GM21390 (cell line): ENCODE results near the gene HNF1B.
A peak's percentile ranks its signal among the peaks of the same experiment; 100 is the strongest.
"Not testable (repeated sequence)": the region's sequence is repeated elsewhere in the genome, so short reads cannot be mapped to it uniquely, and the experiment has no call there.

Source experiments
- ATAC-seq: cut with Tn5 transposase; IDR thresholded peaks from one replicate; pipeline ENCODE4 v1.9.1; 2021; ENCODE audit not compliant: unreplicated experiment

HNF1B gene, protein sequence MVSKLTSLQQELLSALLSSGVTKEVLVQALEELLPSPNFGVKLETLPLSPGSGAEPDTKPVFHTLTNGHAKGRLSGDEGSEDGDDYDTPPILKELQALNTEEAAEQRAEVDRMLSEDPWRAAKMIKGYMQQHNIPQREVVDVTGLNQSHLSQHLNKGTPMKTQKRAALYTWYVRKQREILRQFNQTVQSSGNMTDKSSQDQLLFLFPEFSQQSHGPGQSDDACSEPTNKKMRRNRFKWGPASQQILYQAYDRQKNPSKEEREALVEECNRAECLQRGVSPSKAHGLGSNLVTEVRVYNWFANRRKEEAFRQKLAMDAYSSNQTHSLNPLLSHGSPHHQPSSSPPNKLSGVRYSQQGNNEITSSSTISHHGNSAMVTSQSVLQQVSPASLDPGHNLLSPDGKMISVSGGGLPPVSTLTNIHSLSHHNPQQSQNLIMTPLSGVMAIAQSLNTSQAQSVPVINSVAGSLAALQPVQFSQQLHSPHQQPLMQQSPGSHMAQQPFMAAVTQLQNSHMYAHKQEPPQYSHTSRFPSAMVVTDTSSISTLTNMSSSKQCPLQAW

DNA sequence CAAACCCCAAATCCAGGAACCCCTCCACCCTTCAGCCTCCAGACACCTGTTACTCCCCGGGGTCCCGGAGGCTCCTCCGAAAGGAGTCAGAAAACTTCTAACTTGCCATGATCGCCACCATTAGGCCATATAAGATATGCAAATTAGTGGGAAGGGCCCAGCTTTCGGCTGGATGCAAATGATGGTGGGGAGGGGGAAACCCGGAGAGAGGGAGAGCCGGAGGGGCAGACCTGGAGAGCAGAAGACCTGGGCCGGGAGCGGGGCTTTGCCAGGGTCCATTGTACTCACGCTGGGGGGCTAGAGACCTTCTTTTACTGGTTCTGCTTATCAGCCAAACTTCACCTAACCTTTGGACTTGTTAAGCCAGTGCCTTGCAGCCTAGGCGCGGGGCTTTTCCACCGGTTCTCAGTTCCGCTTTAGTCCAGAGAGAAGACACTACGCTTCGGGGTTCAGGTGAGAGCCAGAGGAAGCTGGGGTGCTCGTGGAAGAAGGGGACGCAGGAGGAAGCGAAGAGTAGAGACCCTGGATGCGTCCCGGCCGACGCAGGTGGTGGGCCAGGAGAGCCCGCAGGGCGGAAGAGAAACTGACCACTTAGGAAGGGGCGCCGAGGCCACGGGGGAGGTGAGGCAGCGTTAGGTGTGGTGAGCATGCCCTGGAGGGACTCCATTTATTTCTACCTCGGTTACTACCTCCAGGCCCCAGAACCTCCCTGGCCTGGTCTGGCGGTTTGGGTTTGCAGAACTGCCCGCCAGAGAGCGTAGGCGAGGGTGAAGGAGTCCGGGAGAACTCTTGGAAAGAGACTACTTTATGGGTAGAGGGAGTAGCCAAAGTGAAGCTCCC is at the start of gene HNF1B:
Gene HNF1B (minus strand): TSS at position 99 of the 840 bp plus-strand sequence. CDS start 175 bp downstream, outside the sequence.
- ATAC-seq: peak; percentile 39

DNA sequence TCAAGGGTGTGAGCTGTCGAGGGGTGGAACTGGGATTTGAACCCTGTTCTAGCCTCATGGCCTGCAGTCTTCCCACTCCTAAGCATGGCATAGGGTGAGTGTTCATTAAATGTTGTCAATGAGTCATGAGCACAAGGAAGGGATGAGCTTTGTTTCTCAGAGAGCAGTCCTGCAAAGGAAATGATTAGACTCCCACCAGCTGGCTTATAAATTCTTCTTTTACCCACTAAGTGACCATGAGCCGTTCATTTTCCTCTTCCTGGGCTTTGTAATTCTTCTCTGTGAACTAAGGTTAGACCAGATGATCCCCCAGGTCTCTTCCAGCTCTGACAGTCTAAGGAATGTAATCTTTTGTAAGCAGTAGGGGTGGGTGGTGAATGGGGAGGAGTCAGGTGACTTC is 47.9 kb upstream of the HNF1B start:
- no peak for ATAC-seq

DNA sequence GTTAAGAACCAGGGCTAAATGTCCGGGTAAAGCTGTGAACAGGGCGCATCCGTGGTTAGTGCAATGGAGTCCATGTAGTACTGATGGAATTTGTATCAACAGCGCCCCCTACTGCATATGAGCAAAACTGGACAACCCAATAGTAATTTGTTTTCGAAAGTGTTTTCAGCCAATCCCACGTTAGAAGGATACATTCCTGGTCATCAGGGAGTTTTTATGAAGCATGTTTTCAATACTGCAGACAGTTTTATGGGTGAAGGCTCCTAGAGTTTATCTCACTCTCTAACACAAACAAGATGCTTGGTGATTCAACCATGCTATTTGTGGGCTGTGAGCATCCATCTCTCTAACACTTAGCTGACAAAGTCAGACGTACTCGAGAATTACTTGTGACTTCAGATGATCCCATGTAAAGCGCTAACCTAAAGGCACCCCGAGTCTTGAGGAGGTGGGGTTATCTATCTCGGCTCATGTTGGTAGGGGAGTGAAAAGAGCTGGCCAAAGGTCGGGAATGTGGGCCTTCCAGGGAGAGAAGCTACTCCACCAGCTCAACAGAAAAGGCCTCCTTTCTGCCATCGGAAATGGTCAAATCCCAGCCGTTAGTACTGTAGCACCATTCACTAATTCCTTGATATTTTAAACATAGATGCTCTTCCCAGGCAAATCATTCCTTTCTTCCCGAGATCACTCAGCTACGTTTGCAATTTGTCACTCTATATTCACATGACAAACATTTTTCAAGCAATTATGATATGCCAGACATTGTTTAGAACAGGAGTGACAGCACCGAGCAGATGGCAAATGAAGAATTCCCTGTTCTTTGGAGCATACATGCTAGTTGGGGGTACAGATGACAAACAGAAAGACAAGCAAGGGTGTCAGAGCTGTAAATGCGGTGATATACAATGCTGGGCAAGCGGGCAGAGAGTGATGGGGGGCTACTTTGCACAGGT is 46.9 kb upstream of the HNF1B start:
- no peak for ATAC-seq

DNA sequence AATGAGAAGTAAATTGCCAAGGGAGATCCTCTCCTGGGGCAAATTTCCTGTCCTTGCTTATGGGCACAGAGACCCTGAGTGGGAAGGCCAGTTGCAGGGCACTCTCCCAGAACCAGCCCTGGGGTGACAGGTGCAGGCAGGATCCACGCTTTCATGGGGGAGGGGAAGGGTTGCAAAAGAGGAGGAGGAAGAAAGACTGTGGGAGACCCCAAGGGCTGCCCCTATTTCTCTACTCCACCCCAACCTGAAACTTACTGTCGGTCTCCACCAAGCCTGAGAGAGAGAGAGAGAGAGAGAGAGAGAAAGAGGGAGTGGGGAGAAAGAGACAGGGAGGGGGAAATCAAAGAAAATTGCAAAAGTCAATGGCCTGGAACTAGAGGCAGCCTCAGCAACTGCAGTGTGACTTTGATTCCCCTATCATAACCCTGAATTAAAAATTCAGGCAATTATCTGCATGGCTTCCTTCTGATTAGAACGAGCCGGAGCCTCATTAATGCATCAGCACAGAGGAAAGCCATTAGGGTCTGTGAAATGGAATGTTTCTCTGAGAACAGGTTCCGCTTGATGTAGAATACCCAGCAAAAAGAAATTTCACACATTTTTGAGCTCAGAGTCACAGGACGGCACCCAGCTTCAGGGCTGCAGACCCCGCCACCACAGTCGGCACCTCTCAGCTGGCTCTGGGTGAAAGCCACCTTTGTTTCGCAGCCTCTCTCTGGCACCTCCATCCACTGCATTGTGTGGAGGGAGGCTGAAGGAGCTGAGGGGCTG is 45.1 kb upstream of the HNF1B start:
- ATAC-seq: no peak

DNA sequence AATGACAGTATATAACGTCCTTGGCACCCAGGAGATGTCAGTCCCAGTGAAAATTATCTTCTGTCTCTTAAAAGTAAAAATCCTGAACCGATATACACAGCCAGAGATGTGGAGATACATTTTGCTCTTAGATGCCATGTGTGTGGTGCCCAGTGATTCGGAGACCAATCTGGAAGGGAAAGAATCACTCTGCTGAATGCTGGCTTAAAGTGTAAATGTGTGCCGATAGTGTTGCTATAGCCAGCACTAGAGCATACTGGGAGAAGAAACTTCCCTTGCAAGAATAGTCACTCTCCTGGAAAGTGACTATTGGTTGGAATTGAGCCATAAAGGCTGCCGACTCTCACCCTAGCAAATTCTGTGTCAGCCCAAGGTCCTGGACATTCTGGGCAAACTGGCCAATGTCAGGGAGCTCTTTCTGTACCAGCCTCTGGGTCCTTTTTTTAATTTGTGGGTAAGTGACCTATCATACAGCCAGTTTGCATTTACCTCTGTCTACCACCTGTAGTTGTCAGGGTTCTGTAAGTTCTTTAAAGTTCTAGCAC is 44.2 kb upstream of the HNF1B start:
- no peak for ATAC-seq

DNA sequence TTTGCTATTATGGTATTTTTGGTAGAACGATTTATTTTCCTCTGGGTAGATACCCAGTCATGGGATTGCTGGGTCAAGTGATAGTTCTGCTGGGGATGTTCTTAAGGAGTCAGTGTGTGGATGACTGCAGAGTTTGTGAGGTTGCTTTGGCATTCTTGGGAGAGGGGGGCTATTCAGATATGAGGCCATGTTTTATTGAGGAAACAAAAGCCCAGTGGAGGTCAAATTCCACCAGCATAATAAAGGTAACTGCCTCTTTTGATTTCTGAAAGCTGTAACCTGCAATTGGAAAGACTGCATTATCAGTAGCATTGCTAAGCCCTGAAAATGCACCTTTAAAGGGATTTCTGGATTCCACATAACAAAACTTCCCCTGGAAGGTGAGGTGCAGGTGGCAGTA is 43.7 kb upstream of the HNF1B start:
- ATAC-seq: no peak

DNA sequence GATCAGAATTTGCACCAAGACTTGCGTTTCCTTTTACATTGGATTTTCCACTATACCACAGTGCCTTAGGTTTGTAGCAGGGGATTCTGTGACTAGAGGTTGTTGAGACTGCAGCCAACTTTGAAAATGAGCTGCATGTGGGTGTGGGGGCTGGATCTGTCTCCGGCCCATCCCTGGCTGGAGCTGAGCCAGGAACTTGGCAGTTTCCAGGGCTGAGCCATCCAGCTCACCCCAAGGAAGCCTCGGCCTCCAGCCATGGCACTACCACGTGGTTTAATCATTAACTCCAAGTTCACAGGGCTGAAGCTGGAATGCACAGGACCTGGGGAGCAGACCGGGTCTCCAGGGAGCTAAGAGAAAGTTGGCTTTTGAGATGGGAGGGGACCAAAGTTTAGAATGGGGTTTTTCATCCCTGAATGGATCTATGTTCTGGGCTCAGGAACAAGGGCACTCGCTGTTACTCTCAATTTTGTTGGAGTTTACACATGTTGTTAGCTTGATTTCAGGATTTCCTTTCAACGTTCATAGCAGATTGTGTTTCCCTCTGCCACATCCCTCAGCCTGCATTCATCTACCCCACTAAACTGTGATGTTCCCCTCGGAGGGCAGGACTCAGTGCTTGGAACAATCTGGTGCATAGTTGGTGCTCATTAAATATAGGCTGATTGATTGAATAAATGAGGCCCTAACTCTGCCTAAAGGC is 42.3 kb upstream of the HNF1B start:
- no peak for ATAC-seq

DNA sequence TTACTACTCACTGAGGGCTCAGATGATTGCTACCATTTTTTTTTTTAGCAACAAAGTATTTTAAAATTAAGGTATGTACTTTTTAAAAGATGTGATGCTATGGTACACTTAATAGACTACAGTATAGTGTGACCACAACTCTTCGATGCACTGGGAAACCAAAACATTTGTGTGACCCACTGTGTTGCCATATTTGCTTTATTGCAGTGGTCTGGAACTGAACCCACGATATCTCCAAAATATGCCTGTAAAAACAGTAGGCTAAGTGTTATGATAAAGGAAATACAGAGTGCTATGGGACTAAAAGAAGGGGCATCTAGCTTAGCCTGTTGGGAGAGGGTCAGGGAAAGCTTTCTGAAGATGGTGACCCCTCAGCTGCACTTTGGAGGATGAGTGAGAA is 41.6 kb upstream of the HNF1B start:
- ATAC-seq: no peak

DNA sequence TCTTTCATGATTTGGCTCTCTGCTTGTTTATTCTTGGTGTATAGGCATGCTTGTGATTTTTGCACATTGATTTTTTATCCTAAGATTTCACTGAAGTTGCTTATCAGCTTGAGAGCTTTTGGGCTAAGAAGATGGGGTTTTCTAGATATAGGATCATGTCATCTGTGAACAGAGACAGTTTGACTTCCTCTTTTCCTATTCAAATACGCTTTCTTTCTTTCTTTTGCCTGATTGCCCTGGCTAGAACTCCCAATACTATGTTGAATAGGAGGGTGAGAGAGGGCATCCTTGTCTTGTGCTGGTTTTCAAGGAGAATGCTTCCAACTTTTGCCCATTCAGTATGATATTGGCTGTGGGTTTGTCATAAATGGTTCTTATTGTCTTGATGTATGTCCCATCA is 37.6 kb upstream of the HNF1B start:
- ATAC-seq: not testable (repeated sequence)

DNA sequence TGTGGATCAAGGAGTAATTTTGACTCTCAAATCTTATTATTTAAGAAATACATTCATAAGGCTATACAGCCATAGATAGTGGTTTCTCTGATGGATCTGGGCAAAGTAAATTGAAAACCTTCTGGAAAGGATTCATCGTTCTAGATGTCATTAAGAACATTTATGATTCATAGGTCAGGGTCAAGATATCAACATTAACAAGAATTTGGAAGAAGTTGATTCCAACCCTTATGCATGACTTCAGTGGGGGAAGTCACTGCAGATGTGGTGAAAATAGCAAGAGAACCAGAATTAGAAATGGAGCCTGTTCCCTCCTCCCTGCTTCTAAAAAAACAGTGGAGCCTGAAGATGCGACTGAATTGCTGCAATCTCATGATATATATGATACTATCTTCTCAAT is 36.6 kb upstream of the HNF1B start:
- ATAC-seq: no peak

DNA sequence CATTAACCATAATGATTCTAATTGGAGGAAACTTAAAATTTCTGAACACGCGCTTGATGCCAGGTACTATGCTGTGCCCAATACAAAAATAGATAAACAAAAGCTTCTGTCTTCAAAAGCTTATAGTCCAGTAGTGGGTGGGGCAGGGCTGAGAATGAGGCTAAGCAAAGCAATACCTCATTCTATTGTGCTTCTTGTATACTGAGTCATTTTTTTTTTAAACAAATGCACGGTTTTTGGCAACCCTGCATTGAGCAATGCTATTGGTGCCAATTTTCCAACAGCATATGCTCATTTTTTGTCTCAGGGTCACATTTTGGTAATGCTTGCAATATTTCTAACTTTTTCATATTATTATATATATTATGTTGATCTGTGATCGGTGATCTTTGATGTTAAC is 34.7 kb upstream of the HNF1B start:
- ATAC-seq: no peak

DNA sequence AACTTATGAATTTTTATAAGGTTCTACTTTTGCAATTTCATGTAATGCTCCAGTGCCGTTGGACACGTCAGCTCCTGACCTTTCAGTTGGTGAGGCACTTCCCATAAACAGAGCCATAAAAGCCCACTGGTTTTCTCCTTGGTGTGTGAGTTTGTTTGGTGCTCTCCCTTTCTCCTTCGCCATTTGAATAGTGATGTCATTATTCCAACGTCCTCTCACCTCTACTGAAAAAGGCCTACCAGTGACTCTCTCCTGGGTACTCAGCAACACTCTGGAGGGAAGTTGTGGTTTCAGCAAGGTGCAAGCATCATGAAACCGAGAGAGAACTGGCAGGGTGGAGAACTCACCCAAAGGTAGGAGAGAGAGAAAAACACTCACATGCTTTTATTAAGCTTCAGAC is 29.6 kb upstream of the HNF1B start:
- ATAC-seq: peak; percentile 85

DNA sequence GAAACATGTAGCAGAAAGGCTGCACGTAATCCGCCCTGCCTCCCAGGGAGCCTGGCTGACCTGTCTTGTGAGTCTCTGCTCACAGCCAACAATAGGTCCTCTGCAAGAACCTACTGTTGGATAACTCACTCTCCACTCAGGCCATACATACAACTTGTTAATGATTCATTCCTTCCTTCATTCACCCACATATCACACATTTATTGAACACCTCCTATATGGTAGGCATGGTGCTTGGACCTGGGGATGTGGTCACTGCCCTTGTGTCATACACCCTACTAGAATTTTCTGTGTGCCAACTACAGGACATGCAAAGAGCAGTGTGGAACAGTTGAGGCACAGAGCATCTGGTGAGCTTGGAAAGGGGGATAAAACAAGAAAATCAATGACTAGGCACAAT is 28.1 kb upstream of the HNF1B start:
- no peak for ATAC-seq

DNA sequence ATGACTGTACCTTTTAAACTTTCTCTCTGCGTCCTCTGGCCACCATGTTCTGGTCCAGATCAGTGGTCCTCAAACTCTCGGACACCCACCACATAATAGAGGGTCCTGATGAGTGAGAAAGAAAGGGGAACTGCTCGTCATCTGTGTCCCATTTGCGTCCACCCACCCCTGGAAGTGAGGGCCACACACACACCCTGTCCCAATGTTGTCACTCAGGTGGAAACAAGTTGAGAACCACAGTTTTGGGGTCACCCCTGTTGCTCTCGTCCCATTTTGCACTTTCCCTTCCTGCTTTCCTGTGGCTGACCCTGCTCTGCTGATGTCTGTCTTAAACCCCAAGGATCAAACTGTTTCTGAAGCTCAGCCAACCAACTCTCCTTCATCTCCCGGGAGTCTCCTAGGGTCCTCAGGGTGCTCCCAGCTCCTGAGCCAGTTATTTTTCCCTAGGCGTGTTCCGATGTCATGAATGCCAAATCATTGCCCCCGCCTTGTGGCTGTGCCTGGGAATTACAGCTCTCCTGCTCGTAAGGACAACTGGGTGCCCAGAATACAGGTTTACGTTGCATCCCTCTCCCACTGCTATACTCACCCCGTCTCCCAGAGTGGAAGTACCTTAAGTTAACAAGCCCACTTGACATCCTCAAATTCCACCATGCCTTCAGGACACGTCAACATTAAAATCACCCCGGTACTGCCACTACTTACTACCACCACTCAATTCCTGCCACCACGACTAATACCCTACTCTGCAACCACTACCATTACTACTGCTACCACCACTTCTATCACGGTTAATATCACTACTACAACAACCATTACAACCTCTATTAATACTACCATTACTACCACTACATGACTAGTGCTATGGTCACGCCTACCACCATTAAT is 26.0 kb upstream of the HNF1B start:
- no peak for ATAC-seq

DNA sequence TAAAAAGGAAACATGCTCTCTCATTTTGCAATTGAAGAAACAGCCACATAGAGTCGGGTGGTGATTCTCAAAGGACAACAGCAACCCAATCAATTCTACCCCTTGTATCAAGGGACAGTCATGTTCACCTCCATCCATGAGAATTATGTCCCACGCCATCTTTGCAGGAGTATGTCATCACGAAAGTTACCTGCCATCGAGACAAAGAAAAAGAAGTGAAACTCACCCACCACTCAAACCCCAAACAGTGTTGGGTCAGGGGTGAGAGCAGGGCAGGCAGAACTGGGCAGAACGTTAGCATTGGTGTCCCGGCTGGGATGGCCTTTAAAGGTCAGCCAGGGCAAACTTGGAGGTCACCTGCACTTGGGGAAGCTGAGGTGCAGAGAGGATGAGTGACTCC is 24.2 kb upstream of the HNF1B start:
- ATAC-seq: no peak

DNA sequence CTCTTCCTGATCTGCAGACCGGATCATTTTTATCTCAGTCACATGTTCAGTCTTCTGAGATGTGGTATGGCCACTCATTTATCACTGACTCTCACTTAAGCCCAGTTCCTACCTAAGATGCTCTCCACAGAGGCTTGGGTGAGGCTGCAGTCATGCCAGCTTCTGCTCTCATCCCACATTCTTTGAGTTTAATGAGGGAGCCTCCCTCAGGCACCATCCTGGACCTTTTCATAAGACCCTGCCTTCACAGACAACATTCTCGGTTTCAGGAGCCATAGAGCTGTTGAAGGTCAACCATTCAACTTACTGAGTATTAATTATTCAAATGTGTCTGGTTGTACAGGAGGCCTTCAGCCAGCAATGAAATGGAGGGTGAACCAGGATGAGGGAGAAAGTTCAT is 23.6 kb upstream of the HNF1B start:
- ATAC-seq: no peak

DNA sequence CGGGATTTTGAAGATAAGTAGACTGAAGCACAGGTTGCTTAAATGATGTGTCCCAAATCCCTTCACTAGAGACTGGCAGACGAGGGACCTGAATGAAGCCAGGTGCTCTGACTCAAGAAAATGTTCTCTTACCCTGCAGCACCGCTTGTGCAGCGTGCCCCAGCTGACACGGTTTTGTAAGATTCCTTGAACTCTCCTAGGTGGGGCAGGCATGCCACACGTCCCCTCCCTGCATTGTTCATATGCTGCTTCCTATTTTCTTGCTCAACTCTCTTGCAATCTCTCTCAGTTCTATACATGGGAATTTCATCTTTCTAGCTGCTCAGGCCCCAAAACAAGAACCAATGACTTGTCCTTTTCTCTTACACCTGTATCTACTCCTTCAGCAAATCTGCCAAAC is 22.1 kb upstream of the HNF1B start:
- no peak for ATAC-seq

DNA sequence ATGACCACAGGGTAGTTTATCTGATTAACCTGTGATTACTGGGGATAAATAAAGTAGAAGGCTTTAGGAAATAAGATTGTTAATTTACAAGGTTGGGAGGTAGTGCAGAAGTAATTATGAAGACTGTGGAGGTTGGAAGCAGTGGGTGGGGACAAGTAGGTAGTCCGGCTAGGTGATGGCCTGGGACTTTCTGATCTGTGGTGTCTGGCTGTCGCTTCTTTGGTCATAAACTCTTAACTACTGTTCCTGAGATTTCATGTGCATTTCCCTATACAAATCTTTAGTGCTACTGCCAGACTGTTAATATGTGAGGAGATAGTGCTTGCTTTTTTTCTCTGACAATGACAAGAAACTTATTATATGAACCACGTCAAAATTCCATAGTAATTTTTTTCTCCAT is 19.5 kb upstream of the HNF1B start:
- ATAC-seq: no peak
